T47D (cell line): ENCODE results near the gene PATZ1.

Experiments used
- DNase-seq, 2 experiments: peaks; one replicate each; pipeline versions ENCODE4 v3.0.0 to v3.0.0-alpha.2; 2011 to 2012; ENCODE audit warnings: low read depth in 1 of 2, low spot score in 1 of 2
- JUND ChIP-seq: IDR thresholded peaks from 2 replicates; pipeline ENCODE4 v1.6.1; 2012; ENCODE audit warnings: low read depth
- in situ Hi-C: cut with HindIII; loops from 2 replicates; pipeline ENCODE4 v1.10.0; 2016; ENCODE audit warnings: low sequenced_read_pairs, low pct_unique_long_range_greater_than_20kb

Gene PATZ1

GRCh38 chr22:31347251-31348008 is 1.3 kb upstream of the PATZ1 start:
- in situ Hi-C loops, result no loop called here
- peak; percentile 33 to 86 for DNase-seq
- TF ChIP-seq JUND, result no peak; the same call in 1 of the 2 replicates

GRCh38 chr22:31346733-31347250 is 646 bp upstream of the PATZ1 start:
- no peak for TF ChIP-seq JUND
- in situ Hi-C loops, result no loop called here
- DNase-seq, result peak; percentile 44 to 87

- peak; percentile 58 to 90 for DNase-seq
- in situ Hi-C loops, result no loop called here
- TF ChIP-seq JUND, result no peak
Measured at GRCh38 chr22:31345331-31346254, 553 bp downstream of the PATZ1 start.

GRCh38 chr22:31344578-31345330 is 1.4 kb downstream of the PATZ1 start:
- peak in 1 of 2 experiments; percentile 55 for DNase-seq
- in situ Hi-C loops, result no loop called here

GRCh38 chr22:31344256-31344577 is 1.9 kb downstream of the PATZ1 start:
- in situ Hi-C loops, result no loop called here
- no peak for TF ChIP-seq JUND
- DNase-seq, result peak in 1 of 2 experiments; percentile 24

More at GRCh38 chr22:31344578-31345330, 1.4 kb downstream of the PATZ1 start:
- no peak for TF ChIP-seq JUND

GRCh38 chr22:31343235-31344191 is 2.6 kb downstream of the PATZ1 start:
- in situ Hi-C loops, result no loop called here
- DNase-seq, result peak; percentile 53 to 89
- TF ChIP-seq JUND, result no peak

- in situ Hi-C loops, result no loop called here
- no peak for DNase-seq
- no peak for TF ChIP-seq JUND
Measured at GRCh38 chr22:31342389-31343140, 3.6 kb downstream of the PATZ1 start.

GRCh38 chr22:31341386-31342088 is 4.6 kb downstream of the PATZ1 start:
- DNase-seq, result no peak
- in situ Hi-C loops, result no loop called here
- no peak for TF ChIP-seq JUND

GRCh38 chr22:31340765-31341247 is 5.3 kb downstream of the PATZ1 start:
- DNase-seq, result no peak
- in situ Hi-C loops, result no loop called here
- no peak for TF ChIP-seq JUND

- in situ Hi-C loops, result no loop called here
- DNase-seq, result no peak
Measured at GRCh38 chr22:31340360-31340759, 5.8 kb downstream of the PATZ1 start.

More at GRCh38 chr22:31340360-31340759, 5.8 kb downstream of the PATZ1 start:
- no peak for TF ChIP-seq JUND
